Sigmoid colon (tissue), 4 donors: Measurements from ENCODE around the gene PI4KA.

ENCODE experiments used
- EP300 ChIP-seq, 4 donors: sonication (generic); formaldehyde crosslinking; IDR thresholded peaks; one replicate each; pipeline ENCODE4 v1.6.1; 2017; ENCODE audit warnings: antibody characterized with exemption in 4 of 4
- POLR2A ChIP-seq, 2 donors: fragments of 450-650 bp; IDR thresholded peaks; one replicate each; pipeline ENCODE4 v1.6.1; 2016; ENCODE audit warnings: antibody characterized with exemption in 2 of 2, mild to moderate bottlenecking in 2 of 2, moderate library complexity in 2 of 2
- POLR2AphosphoS5 ChIP-seq, 4 donors: sonication (generic); formaldehyde crosslinking; IDR thresholded peaks; one replicate each; pipeline ENCODE4 v1.6.1; 2017; ENCODE audit warnings: antibody characterized with exemption in 4 of 4
- TF ChIP-seq, protein P1 (sequence below), 4 experiments: fragments of 450-650 bp in 3 of 4; fragments of 200-600 bp in 1 of 4; IDR thresholded peaks; one replicate each; pipeline ENCODE4 v1.5.1; 2016 to 2019; ENCODE audit warnings: antibody characterized with exemption in 4 of 4, mild to moderate bottlenecking in 3 of 4, moderate library complexity in 2 of 4

DNA sequence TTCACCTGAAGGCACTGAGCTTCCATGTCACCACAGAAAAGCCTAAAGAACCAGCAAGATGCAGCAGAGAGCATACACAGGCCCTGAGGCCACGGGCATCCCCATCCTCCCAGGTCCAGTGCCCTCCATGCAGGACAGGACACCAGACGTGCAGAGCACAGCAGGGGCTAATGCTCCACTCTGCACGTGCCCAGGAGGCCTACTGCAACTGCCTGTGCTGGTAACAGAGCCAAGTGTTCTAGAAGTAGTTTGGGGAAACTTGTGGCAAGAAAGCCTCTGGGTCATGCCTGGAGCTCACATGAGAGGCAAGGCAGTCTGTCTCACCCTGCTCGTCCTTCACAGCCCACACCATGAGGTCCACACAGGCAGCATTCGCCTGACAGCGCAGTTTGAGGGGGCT lies 54.0 kb downstream of the PI4KA start:
- TF ChIP-seq, protein P1, sequence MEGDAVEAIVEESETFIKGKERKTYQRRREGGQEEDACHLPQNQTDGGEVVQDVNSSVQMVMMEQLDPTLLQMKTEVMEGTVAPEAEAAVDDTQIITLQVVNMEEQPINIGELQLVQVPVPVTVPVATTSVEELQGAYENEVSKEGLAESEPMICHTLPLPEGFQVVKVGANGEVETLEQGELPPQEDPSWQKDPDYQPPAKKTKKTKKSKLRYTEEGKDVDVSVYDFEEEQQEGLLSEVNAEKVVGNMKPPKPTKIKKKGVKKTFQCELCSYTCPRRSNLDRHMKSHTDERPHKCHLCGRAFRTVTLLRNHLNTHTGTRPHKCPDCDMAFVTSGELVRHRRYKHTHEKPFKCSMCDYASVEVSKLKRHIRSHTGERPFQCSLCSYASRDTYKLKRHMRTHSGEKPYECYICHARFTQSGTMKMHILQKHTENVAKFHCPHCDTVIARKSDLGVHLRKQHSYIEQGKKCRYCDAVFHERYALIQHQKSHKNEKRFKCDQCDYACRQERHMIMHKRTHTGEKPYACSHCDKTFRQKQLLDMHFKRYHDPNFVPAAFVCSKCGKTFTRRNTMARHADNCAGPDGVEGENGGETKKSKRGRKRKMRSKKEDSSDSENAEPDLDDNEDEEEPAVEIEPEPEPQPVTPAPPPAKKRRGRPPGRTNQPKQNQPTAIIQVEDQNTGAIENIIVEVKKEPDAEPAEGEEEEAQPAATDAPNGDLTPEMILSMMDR (IDR thresholded peaks at IDR 0.05) = no peak
- TF ChIP-seq POLR2AphosphoS5 (IDR thresholded peaks at IDR 0.05) (no peak), POLR2A (IDR thresholded peaks at IDR 0.05) (no peak), EP300 (IDR thresholded peaks at IDR 0.05) (no peak)
